ENCODE results near the gene SPATA17.
"Not testable (repeated sequence)": the region's sequence is repeated elsewhere in the genome, so short reads cannot be mapped to it uniquely, and the experiment has no call there.

The SPATA17 gene, protein sequence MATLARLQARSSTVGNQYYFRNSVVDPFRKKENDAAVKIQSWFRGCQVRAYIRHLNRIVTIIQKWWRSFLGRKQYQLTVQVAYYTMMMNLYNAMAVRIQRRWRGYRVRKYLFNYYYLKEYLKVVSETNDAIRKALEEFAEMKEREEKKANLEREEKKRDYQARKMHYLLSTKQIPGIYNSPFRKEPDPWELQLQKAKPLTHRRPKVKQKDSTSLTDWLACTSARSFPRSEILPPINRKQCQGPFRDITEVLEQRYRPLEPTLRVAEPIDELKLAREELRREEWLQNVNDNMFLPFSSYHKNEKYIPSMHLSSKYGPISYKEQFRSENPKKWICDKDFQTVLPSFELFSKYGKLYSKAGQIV

DNA sequence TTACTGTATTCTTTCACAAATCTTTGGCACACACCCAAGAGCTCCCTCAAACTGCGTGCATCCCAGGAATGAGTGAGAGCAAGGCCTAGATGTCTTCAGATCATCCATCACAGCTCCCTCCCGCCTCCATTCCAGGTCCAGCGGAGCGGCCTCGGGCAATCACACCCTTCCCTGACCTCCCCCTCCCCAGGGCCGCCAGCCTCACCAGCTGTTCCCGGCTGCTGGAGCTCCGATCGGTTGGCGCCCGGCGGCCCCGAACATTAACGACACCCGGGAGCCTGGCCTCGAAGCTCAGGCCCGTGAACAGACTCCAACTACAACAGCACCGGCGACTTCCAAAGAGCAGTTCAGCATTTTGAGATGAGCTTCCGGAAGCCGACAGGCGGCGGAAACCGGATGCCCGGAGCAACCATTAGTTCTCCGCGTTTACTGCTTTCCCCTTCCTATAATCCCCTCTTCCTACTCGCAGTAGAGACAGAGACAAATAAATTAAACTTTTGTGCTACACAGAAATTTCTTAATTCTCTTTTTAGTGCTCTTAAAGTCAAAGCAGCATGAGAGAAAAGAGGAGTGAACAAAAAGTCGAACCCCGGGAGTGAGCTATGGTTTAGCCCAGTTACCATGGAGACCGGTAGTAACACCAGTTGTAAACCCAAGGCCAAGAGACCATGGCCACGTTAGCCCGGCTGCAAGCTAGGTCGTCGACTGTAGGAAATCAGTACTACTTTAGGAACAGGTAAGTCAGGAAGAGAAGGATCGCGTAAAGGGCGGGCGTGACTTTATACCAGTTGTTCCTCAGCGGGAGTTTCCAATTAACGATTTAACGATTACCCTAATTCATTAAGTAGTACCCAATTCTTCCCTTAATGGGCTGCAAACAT, at the start of gene SPATA17, which contains the start of gene GPATCH2:
Gene SPATA17, plus strand, starts transcription at position 634 of the 881 bp plus-strand sequence. Its CDS starts 35 bp downstream, at position 669.
Gene GPATCH2, minus strand, starts transcription at position 380 of the 881 bp plus-strand sequence. Its CDS starts 119 bp downstream, at position 261.
- peak; percentile 73 for DNase-seq

DNA sequence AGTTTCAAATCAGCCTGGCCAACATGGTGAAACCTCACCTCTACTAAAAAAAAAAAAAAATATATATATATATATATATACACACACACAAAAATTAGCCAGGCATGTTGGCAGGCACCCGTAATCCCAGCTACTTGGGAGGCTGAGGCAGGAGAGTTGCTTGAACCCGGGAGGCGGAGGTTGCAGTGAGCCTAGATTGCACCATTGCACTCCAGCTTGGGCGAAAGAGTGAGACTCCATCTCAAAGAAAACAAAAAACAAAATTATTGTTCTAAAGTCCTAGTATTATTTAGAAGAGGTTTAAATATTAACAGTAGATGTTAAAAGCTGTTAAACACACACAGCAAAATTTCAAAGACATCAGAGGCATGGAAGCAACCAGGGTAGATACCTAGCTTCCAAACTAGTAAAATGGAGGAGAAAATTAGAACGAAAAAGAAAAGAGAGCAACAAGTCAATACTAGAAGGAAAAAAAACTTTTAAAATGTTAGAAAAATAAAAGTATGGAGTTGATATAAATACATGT, 46.8 kb upstream of the SPATA17 start:
- DNase-seq: not testable (repeated sequence)

DNA sequence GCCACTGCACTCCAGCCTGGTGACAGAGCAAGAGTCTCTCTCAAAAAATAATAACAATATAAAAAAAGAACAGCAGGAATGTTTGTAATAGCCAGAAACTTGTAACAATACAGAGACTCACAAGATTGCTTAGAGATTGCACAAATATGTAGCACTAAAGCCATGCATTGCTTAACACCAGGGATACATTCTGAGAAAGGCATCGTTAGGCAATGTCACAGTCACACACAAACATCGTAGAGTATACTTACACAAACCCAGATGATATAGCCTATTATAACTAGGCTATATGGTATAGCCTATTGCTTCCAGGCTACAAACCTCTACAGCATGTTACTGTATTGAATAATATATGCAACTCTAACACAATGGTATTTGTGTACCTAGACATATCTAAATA, 45.6 kb upstream of the SPATA17 start:
- DNase-seq: no peak

DNA sequence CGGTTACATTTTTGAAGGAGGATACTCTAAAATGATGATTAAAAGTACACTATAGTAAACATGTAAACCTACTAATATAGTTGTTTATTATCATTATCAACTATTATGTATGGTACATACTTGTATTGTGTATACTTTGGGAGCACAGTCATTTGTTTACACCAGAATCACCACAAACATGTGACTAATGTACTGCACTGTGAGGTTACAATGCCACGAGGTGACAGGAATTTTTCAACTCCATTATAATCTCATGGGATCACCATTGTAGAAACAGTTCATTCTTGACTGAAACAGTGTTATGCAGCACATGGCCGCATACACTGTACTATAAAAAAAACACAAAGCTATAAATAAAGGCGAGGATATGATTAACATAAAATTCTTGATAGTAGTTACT, 44.6 kb upstream of the SPATA17 start:
- DNase-seq: no peak

DNA sequence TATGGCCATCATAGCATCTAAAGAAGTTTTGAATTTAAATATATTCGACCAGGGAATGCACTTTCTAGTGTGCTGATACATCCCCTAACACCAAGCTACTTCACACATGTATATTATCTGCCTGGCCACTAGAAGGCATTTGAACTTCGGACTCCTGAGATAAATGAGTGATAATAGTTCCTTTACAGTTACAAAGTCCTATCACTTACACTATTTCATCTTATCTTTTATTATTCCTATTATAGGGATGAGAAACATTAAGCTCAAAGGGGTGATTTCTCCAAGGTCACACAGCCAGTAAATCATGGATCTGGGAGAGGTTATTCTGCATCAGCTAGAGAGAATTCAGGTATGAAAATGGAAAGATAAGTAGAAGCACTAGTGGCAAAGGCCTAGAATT, 40.5 kb upstream of the SPATA17 start:
- no peak for DNase-seq

DNA sequence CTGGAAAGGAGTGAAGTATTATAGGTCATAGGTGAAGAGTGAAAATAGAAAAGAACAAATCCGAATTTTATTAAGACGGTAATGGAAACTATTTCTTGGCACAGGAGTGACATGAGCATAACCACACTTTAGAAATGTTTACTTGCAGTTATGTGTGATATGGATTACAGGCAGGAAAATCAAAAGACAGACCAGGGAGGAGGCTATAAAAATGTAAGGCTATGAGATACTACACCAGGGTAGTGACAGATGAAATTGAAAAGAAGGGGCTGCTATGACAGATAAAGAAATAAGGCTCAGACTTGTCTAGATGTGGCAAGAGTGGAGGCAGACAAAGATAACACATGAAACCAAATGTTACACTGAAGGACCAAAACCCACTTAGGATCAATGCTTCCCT, 32.0 kb upstream of the SPATA17 start:
- no peak for DNase-seq

DNA sequence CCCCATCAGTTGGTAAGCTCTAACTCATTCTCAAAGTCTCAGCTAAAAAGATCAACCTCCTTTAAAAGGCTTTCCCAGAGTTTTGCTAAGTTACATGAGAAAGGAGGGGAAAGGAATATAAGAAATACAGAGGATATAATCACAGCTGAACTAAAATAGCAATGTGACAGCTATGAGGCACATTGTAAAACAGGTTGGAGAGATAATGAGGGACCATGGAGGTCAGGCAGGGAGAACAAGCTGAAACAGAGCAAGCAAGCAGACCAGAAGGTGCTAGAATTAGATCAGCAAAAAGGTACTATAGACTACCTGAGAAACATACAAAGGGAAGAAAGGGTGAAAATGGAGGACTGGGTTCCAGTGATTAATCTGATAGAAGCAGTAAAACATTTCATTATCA, 28.8 kb upstream of the SPATA17 start:
- DNase-seq: no peak

DNA sequence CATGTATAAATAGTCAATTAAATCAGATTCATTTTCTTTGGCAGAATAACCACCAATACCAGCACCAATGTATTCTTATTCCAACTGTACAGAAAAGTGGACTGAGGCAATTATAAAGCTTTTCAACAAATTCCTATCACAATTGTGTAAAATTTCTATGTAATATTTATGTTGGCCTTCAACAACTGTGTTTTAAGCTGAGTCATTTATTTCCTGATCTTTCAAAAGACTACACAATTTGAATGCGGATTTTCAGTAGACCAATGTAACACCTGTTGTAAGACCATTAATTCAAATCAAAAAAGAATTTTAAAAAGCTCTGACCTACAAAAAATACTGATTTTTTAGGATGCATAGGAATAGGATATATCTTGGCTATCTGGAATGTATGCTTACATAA, 25.8 kb upstream of the SPATA17 start:
- DNase-seq: no peak

DNA sequence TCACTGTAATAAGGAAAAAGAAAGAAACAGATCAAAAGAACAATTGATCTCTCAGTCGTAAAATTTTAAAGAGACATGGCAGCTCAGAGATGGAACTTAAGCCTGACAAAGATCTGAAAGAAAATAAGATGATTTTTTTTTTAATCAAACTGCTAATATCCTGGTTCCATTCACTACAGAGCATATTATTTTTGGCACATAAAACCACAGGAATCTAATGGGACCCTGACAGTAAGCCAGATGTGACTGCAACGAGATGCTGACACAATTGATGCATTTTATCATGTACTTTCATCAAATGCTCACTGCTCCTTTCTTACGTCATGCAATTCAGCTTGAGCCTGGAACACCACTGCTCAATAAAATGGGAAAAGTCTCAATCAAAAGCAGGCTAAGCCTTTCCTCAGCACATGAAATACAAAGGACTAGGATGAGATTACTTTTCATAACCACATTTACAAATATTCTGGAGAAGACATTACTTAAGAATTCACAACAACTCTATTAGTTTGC, 16.9 kb upstream of the SPATA17 start:
- DNase-seq: no peak

DNA sequence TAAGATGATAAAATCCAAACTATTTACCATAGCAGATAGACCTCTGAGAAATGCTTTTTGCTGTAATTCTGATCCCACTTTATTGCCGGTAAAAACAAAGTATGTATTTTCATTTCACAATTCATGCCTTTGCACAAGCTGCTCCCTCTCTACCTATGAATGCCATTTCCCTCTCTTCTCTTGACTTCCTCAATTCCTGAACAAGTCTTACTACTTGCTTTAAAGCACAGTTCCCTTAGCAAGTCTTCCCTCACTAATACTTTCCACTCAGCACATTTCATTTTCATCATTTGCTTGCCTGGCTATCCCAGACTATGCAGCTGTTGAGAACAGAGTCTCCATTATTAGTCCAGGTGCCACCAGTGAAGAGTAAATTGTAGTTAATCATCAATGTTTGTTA, 14.0 kb upstream of the SPATA17 start:
- no peak for DNase-seq

DNA sequence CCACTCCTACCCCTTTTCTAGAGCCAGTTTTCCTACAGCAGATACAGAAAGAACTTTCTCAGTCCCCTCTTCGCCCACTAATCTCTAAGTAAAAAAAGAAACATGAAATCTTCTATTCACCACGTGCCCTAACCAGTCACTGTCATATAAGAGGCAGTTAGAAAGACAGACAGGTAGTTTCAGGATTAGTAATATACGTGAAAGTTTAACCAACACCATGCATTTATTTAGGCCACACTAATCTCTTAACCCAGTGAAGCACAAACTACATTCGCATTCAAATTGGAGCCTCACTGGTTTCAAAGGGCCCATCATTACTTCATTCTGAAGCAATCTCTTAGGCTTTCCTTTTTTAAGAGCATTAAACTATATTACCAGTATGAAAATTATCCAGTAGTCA, 10.3 kb upstream of the SPATA17 start:
- no peak for DNase-seq

DNA sequence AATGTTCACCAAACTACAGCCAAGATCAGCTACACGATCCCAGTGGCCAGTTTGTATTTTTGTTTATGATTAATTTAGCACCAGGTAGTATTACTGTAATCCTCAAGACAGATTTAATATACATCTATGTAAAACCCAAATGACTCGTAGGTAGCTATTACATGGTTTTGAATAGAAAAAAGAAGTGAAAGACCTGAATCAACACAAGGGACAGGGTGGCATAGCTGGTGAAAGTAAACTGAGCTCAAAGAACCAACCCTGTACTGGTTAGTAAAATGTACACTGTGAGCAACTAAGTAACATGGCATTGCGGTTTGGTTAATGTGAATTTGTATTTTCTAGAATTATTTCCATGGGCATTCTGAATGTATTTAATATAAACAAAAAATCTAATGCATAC, 9.1 kb upstream of the SPATA17 start:
- no peak for DNase-seq

DNA sequence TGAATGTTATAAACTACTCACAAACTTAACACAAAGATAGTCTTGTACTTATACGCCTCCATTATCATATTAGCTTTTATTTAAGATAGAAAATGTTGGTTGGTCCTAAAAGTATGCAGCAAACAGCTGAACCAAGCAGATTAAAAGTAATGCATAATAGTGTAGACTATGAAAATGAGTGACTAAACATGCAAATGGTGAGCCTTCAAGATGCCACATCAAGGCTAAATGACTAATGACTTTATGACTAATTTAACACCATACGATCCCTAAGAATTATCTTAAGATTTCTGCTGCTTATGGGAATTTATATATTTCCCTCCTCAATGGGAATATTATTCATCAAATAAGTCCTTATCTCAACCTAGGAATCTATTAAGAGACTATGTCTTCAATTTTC, 4.8 kb upstream of the SPATA17 start:
- DNase-seq: no peak

DNA sequence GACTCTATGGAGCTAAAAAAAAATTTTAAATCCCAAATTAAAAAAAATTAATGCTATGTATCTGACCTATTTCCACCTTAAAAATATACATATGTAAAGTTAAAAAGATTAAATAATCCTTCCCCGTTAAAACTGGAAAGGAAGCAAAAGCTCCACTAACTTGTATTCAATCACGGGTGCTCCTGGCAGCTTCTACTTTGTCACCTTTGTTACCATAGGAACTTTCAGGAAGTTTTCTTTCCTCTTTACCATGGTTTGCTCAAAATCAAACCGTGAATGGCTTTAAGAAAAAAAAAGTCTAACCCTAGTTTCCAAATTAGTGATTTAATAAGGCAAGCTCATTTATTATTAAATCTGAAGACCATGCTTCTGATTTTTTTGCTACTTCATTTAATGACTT, 3.7 kb upstream of the SPATA17 start:
- no peak for DNase-seq

DNA sequence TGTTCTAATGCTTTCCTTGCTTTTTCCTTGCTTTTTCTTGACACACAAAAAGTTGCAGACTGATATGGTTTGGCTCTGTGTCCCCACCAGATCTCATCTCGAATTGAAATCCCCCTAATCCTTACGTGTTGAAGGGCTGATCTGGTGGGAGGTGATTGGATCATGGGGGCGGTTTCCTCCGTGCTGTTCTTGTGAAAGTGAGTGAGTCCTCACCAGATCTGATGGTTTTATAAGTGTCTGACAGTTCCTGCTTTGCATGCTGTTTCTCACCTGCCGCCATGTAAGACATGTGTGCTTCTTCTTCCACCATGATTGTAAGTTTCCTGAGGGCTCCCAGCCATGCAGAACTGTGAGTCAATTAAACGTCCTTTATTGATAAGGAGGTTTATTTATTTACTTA, 11.3 kb downstream of the SPATA17 start:
- no peak for DNase-seq

DNA sequence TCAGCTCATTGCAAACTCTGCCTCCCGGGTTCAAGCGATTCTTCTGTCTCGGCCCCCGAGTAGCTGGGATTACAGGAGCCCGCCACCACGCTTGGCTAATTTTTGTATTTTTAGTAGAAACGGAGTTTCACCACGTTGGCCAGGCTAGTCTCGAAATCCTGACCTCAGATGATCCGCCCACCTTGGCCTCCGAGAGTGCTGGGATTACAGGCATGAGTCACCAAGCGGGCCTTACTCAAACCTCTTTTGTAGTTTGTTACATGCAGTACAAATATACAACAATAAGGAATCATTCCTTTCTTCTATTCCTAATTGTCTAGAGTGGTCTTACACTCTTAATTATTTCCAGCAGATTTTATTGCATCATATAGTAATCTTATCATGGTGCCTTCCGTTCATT, 16.6 kb downstream of the SPATA17 start:
- no peak for DNase-seq

DNA sequence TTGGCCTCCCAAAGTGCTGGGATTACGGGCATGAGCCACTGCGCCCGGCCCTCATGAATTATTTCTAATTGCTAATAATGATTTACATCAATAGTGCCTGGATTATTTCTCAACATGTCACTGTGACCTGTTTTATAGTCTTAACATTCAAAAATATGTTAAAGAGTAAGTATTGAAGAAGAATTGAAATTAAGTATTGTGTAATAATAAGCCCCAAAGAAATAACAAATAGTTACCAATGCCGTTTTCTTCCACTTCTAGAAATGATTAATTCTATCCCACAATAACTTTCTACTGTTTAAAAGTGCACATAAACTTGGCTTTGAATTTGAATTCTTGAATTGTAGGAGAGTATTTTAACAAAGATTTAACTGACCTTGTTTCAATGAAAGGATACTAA, 19.5 kb downstream of the SPATA17 start:
- DNase-seq: no peak

DNA sequence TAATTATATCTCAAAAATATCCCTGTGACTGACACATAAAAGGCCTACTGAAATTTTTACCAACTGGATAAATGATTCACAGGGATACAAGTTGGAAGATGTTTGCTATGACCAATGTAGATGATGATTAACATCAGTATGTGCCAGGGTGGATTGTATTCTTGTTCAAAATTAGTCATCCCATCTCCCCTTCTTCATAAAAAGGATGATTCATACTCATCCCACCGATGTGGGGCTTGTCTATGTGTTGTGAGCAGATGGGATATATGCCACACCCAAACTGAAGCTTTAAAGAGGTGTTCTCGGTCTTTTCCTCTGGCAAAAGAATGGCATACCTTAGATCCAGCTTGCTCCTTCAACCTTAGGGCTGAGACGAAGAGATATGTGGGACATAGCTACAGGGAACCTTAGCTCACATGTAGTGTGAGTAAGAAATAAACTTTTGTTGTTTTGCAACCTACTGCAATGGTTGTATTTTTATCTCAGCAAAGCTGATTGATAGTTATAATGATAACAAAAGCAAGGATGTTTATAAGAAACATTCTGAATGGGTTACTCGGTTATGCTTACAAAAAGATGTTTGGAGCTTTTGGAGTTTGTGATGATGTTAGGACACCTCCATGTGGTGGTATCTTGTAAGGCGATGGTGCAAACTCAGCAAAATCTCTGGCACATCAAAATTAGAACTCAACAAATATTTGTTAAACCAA, 29.4 kb downstream of the SPATA17 start:
- DNase-seq: no peak

DNA sequence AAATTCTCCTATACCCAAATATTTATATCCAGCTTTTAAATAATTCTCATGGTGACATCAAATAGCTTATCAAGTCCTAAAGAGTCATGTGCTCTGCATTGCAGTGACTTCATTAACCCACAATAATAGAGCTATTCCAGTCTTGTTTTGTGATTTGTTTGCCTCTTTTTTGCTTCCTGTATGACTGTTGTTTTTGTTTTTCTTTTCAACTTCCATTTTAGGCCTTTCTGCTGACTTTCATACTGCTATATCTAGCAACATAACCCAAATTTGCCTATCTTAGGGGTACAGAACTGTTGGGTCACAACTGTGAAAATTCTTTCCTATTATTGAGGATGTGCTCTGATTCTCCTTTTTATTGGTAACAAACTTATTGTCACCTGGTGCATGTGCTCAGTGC, 30.3 kb downstream of the SPATA17 start:
- DNase-seq: no peak

DNA sequence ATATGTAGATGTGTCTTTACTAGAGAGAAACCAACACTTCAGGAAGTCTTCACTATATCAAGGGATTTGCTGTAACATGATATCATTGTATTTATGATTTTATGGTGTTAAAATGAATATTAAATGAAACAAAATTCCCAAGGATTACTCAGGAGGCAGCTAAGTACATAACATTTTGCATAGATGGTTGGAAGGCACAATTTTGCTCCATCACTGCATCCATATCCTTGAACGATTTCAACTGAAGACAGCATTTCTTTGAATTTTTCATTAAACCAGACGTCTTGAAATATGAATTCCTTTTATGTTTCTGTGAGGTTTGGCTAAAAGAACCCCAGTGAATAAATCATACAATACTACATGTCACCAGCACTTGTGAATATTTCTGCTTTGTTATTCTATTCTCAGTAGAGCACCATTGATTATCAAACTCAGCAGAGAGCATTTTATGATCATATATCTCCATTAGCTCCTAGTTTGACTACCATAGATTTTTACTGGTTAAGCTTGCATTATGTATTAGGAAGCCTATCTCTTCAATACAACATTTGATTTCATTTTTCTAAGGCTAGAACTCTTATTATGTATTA, 37.3 kb downstream of the SPATA17 start:
- no peak for DNase-seq

DNA sequence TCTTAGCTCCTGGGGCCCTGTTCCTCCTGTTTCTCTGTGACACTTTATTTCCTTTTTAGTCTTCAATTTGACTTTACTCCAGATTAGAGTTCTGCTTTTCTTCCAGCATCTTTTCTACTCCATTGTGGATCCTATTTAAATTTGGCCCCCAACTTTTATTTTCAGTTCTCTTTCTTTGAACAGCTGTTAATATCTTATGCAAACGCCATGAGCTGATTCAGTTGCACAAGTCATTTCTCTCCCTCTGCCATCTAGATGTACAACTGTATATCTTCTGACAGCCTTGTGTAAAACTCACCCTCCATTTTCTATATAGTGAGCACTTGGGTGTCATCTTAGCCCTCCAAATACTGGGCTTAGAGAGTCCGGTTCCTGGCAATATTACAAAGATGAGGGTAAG, 42.2 kb downstream of the SPATA17 start:
- no peak for DNase-seq

DNA sequence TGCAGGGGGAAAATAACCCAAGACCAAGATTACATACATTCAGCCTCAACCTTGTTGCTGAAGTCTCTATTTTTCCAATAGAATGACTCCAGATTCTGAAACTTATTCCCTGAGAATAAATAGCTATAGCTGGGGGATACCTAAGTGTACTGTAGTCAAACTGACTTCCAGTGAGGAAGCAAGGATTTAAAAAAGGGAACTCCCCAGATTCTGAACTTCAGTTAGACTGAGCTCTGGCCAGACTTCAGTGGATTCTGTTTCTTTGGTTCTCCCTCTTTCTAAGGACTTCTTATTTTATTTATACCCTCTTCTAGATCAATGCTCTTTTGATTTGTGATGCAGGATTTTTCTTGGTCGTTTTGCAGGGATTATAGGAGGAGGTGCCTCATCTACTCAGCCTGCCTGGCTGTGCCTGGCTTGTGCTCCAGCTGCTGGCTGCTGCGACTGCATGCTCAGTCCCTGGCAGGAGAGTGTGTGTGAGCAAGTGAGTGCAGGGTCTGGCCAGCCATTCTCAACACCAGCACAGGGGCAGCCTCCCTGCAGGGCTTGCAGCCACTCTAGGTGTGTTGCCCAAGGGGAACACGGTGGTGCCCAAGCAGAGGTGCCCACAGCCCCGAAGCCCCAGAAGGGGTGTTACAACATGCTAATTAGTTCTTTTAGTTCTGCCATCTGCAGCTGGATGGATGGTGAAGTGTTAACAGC, 43.0 kb downstream of the SPATA17 start:
- no peak for DNase-seq
